ENCODE results near the gene RIN3.

Gene RIN3

DNA sequence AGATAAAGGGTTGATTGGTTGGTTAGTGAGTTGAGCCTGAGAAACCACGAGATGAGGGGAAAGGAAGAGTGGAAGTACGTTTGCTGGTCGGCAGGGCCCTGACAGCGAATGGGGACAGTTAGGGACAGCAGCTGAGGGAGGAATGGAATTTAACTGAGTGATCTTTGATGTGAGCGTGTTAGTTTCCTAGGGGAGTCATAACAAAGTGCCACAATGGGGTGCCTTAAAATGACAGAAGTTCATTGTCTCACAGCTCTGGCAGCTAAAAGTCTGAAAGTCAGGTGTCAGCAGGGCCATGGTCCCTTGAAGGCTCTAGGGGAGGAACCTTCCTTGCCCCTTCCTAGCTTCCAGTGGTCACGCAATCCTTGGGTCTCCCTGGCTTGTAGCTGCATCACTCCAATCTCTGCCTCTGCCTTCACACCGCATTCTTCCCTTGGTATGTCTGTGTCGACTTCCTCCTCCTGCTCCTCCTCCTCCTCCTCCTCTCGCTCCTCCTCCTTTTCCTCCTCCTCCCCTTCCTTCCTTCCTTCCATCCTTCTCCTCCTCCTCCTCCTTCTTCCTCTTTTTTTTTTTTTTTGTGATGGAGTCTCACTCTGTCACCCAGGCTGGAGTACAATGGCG lies 26.0 kb upstream of the RIN3 start:
- WGBS, 2 experiments (ENCODE audit: insufficient coverage in 2 of 2), result 38 to 46% methylated on average over 5 to 8 of the region's 10 CpGs
- H3K36me3 ChIP-seq (ENCODE audit: control insufficient read depth, insufficient read depth, low read length), result no peaks in the 10 kb centered on the region
- H3K4me1 ChIP-seq (ENCODE audit: control insufficient read depth, insufficient read depth, low read length, poor library complexity, severe bottlenecking), result peaks cover 4% of the 10 kb centered on the region
- H3K4me3 ChIP-seq (ENCODE audit: extremely low read depth, insufficient read depth, low read length, poor library complexity, severe bottlenecking), result no peak overlapping the region
- H3K27ac ChIP-seq (ENCODE audit: low read depth, low read length, severe bottlenecking), result no peak overlapping the region
- H3K9me3 ChIP-seq (ENCODE audit: control insufficient read depth, low read length), result no peaks in the 10 kb centered on the region

DNA sequence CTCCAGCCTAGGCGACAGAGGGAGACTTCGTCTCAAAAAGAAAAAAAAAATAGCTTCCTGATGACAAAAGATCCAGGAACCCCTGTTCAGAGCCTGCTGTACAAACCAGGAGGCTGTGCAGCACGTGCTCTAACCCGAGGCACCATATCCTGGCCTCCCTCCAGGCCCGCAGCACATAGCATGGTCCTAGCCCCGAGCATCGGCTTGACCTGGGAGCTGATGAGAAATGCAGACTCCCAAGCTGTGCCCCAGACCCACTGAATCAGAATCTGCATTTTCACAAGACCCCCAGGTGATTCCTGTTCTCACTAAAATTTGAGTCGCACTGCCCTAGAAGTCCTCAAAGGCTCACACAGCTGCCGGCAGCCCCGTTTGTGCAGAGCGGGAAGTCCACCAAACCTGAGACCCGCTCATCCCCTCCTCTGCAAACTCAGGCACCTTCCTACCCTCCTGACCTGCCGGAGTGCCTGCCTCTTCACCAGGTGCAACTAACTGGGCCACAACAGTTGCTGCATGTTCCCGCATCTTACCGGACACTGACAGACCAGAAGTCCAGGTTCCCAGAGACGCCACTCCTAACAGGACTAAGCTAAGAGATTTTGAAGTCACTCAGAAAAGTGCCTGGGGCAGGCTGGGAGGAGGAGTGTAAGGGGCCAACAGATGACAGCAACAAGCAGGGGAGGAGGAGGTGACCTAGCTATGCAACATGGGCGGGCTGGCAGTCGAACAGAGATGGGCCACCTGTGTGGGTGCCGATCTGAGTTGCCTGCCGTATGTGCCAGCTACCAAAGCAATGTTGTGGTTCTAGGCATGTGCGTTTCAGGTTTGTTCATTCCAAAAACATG lies 24.0 kb upstream of the RIN3 start:
- H3K4me1 ChIP-seq (ENCODE audit: control insufficient read depth, insufficient read depth, low read length, poor library complexity, severe bottlenecking), result peaks cover 10% of the 10 kb centered on the region
- H3K4me3 ChIP-seq (ENCODE audit: extremely low read depth, insufficient read depth, low read length, poor library complexity, severe bottlenecking), result no peak overlapping the region
- H3K9me3 ChIP-seq (ENCODE audit: control insufficient read depth, low read length), result no peaks in the 10 kb centered on the region
- WGBS, 2 experiments (ENCODE audit: insufficient coverage in 2 of 2), result 92 to 95% methylated on average over 21 of the region's 21 CpGs
- H3K27ac ChIP-seq (ENCODE audit: low read depth, low read length, severe bottlenecking), result no peak overlapping the region
- H3K36me3 ChIP-seq (ENCODE audit: control insufficient read depth, insufficient read depth, low read length), result no peaks in the 10 kb centered on the region

DNA sequence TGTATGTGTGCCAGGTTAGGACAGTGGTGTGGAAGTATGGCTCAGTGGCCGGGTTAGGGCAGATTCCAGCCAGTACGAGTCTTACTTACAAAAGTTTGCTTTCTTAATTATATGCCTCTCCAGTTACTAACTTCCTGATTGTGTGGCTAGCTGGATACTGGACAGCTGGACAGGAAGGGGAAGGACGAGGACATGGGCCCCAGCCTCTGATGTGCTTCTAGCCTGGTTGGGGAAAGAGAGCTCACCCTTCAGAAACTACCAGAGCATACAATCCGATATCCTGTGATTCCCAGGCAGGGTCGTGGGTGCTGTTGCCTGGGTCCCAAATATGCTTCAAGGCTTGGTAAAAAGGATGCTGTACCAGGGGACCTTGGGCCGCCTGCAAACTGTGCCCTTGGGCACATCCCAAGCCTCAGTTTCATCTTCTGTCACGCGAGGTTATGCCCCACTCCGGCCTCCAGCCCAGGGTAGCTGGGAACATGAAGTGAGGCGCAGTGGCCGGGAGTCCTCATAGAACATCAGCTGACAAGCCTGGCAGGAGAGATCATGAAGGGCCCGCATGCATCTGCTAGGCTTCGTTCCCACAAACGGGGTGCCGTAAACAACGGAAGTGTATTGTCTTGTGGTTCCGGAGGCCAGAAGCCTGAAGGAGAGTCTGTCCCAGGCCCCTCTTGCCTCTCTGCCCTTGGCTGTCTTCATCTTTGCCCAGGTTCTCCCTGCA lies 23.2 kb upstream of the RIN3 start:
- peaks cover 16% of the 10 kb centered on the region for H3K4me1 ChIP-seq (ENCODE audit: control insufficient read depth, insufficient read depth, low read length, poor library complexity, severe bottlenecking)
- no peaks in the 10 kb centered on the region for H3K9me3 ChIP-seq (ENCODE audit: control insufficient read depth, low read length)
- WGBS, 2 experiments (ENCODE audit: insufficient coverage in 2 of 2), result 88 to 89% methylated on average over 14 to 15 of the region's 17 CpGs
- no peak overlapping the region for H3K27ac ChIP-seq (ENCODE audit: low read depth, low read length, severe bottlenecking)
- H3K4me3 ChIP-seq (ENCODE audit: extremely low read depth, insufficient read depth, low read length, poor library complexity, severe bottlenecking), result no peak overlapping the region
- H3K36me3 ChIP-seq (ENCODE audit: control insufficient read depth, insufficient read depth, low read length), result no peaks in the 10 kb centered on the region

DNA sequence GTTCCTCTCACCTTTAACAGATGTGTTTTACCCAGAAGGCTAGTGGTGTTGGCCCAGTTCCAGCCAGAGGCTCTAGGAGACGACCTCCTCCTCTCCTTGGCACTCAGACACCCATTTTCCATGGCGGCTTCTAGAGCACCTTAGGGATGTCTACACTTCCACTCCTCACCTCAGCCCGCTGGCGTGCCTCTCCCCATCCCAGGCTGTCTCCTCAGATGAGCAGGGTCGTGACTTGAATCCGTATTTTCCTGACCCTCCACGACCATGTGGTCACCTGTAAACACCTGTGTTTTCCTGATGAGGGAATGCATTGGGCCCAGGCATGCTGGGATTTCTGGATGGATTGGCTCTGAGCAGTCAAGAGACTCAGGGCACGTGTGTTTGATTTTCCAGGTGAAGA lies 21.8 kb upstream of the RIN3 start:
- Histone ChIP-seq H3K4me3 (ENCODE audit: extremely low read depth, insufficient read depth, low read length, poor library complexity, severe bottlenecking) (no peak overlapping the region), H3K4me1 (ENCODE audit: control insufficient read depth, insufficient read depth, low read length, poor library complexity, severe bottlenecking) (peaks cover 21% of the 10 kb centered on the region), H3K36me3 (ENCODE audit: control insufficient read depth, insufficient read depth, low read length) (no peaks in the 10 kb centered on the region), H3K9me3 (ENCODE audit: control insufficient read depth, low read length) (no peaks in the 10 kb centered on the region), H3K27ac (ENCODE audit: low read depth, low read length, severe bottlenecking) (no peak overlapping the region)
- 89% methylated on average over 8 of the region's 8 CpGs for WGBS, 2 experiments (ENCODE audit: insufficient coverage in 2 of 2)

DNA sequence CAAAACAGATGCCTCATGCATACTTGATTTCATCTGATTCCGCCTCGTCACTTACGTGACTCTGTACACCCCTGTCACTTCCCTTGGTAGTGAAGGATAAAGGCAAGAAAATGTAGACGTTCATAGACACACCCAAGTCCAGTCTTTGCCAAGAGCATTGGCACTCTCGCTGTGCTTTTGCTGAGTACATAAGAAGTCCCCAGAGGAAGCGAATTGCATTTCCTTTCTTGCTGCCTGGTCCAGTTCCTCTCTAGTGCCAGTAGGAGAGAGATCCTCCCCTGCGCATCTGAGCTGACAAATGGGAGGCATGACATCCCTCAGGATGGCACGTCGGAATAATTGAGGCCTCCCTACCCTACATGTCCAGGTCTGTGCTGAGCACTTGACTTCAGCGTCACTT lies 21.3 kb upstream of the RIN3 start:
- Histone ChIP-seq H3K36me3 (ENCODE audit: control insufficient read depth, insufficient read depth, low read length) (no peaks in the 10 kb centered on the region), H3K4me1 (ENCODE audit: control insufficient read depth, insufficient read depth, low read length, poor library complexity, severe bottlenecking) (peaks cover 21% of the 10 kb centered on the region), H3K4me3 (ENCODE audit: extremely low read depth, insufficient read depth, low read length, poor library complexity, severe bottlenecking) (no peak overlapping the region), H3K27ac (ENCODE audit: low read depth, low read length, severe bottlenecking) (no peak overlapping the region), H3K9me3 (ENCODE audit: control insufficient read depth, low read length) (no peaks in the 10 kb centered on the region)
- 92 to 98% methylated on average over 9 to 10 of the region's 10 CpGs for WGBS, 2 experiments (ENCODE audit: insufficient coverage in 2 of 2)

DNA sequence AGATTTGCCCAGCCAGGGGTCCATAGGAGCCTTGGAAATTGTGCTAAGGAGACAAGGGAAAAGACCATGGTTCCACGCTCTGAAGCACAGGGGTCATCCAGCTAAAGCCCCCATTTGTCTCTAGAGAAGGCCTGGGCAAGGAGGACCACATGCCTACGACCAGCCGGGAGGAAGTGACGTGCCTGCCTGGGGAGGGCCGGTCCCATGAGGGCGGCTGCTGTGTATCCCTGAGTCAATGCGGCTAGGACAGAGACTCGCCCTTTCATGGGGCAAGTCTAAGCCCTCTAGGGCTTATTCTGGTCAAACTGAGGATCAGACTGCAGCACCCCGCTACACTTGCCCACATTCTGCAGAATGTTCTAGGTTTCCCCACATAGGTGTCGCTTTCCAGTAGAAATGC lies 20.6 kb upstream of the RIN3 start:
- H3K4me1 ChIP-seq (ENCODE audit: control insufficient read depth, insufficient read depth, low read length, poor library complexity, severe bottlenecking), result peaks cover 17% of the 10 kb centered on the region
- no peaks in the 10 kb centered on the region for H3K9me3 ChIP-seq (ENCODE audit: control insufficient read depth, low read length)
- no peak overlapping the region for H3K27ac ChIP-seq (ENCODE audit: low read depth, low read length, severe bottlenecking)
- H3K4me3 ChIP-seq (ENCODE audit: extremely low read depth, insufficient read depth, low read length, poor library complexity, severe bottlenecking), result no peak overlapping the region
- 94% methylated on average over 10 of the region's 10 CpGs for WGBS, 2 experiments (ENCODE audit: insufficient coverage in 2 of 2)
- H3K36me3 ChIP-seq (ENCODE audit: control insufficient read depth, insufficient read depth, low read length), result no peaks in the 10 kb centered on the region

DNA sequence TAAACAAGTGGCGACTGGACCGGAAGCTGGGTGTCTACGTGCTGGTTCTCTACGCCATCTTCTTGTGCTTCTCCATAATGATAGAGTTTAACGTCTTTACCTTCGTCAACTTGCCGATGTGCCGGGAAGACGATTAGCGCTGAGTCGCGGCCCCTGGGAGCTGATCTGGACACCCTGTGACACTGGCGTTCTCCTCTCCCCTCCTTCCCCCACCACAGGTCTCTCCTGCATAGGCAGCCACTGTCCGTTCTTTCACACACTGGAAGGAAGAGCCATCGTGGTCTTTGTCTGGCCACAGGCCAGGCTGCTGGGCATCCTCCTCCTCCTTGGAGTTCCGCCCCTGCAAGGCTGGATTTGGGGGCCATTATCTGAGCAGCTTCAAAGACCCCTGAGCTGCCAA lies 20.1 kb upstream of the RIN3 start:
- WGBS, 2 experiments (ENCODE audit: insufficient coverage in 2 of 2), result 87 to 89% methylated on average over 16 of the region's 16 CpGs
- H3K9me3 ChIP-seq (ENCODE audit: control insufficient read depth, low read length), result no peaks in the 10 kb centered on the region
- H3K27ac ChIP-seq (ENCODE audit: low read depth, low read length, severe bottlenecking), result no peak overlapping the region
- no peaks in the 10 kb centered on the region for H3K36me3 ChIP-seq (ENCODE audit: control insufficient read depth, insufficient read depth, low read length)
- H3K4me1 ChIP-seq (ENCODE audit: control insufficient read depth, insufficient read depth, low read length, poor library complexity, severe bottlenecking), result peaks cover 17% of the 10 kb centered on the region
- H3K4me3 ChIP-seq (ENCODE audit: extremely low read depth, insufficient read depth, low read length, poor library complexity, severe bottlenecking), result no peak overlapping the region

DNA sequence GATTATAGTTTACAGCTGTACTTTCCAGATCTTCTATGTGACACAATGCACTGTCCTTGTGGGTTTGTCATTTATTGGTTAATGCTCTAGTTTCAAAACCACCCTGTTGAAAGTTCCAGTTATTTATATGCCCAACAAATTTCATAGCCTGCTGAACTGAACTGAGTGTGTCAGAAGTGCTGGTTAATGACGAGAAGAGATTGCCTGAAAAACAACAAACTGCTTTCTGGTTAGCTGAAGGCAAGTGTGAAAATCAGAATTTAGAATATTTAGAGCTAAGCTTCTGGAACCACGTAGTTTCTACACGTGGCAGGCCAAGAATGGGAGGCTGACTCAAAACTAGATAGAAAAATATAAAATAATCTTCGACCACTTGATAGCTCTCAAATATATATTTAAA lies 19.1 kb upstream of the RIN3 start:
- H3K27ac ChIP-seq (ENCODE audit: low read depth, low read length, severe bottlenecking), result no peak overlapping the region

DNA sequence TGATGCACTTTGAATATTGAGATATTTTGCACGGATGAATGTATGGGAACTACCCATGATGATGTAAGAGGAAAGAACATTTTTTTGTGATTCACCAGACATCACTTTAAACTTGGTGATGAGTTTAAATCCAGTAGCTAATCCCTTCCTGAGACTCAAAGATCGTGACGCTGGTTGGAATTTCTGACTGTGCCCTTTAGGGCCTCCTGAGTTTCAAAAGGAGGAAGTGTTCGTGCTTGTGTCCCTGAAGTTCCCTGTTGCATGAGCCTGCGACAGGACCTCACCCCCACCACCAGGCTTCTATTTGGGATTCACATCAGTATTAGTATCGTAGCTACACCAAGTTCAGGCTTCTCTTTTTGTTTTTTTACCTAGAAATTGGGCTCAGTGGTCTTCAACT lies 18.6 kb upstream of the RIN3 start:
- Histone ChIP-seq H3K9me3 (ENCODE audit: control insufficient read depth, low read length) (no peaks in the 10 kb centered on the region), H3K36me3 (ENCODE audit: control insufficient read depth, insufficient read depth, low read length) (no peaks in the 10 kb centered on the region), H3K27ac (ENCODE audit: low read depth, low read length, severe bottlenecking) (peak overlapping the region; percentile 68), H3K4me1 (ENCODE audit: control insufficient read depth, insufficient read depth, low read length, poor library complexity, severe bottlenecking) (peaks cover 18% of the 10 kb centered on the region), H3K4me3 (ENCODE audit: extremely low read depth, insufficient read depth, low read length, poor library complexity, severe bottlenecking) (no peak overlapping the region)
- WGBS, 2 experiments (ENCODE audit: insufficient coverage in 2 of 2), result 54% methylated on average over 4 of the region's 6 CpGs; no CpG with 5 or more reads in 1 of the 2 experiments

More for the DNA sequence above, 19.1 kb upstream of the RIN3 start:
- Histone ChIP-seq H3K36me3 (ENCODE audit: control insufficient read depth, insufficient read depth, low read length) (no peaks in the 10 kb centered on the region), H3K9me3 (ENCODE audit: control insufficient read depth, low read length) (no peaks in the 10 kb centered on the region), H3K4me1 (ENCODE audit: control insufficient read depth, insufficient read depth, low read length, poor library complexity, severe bottlenecking) (peaks cover 17% of the 10 kb centered on the region), H3K4me3 (ENCODE audit: extremely low read depth, insufficient read depth, low read length, poor library complexity, severe bottlenecking) (no peak overlapping the region)
- WGBS, 2 experiments (ENCODE audit: insufficient coverage in 2 of 2), result 84% methylated on average over 2 of the region's 4 CpGs; no CpG with 5 or more reads in 1 of the 2 experiments

DNA sequence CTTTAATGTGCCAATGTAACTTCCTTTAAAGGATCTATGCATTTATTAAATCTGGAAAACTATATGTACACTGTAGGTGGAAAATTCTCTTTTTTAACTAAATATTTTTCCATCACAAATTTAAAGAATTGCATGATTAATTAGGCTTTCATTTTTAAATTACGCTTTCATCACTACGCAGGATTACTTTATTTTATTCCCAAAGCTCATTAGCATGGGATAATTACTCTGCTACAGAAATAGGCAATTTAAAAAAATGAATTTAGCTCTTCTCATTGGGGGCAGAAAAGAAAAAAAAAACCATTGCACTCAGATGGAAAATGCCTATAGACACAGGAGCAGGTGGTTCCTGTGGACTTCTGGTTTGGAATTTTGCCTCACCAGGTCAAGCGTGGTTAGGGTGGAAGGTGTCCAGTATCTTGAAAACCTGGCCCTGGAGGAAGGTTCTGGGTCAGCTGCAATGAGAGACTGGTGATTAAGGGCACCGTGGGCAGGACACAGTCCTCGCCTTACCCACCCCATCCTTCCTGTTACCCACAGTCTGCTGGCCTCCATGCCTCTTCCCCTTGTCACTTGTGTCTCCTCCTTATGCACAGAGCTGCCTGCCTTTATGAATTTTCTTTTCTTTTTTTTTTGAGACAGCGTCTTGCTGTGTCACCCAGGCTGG lies 17.3 kb upstream of the RIN3 start:
- Histone ChIP-seq H3K36me3 (ENCODE audit: control insufficient read depth, insufficient read depth, low read length) (no peaks in the 10 kb centered on the region), H3K4me1 (ENCODE audit: control insufficient read depth, insufficient read depth, low read length, poor library complexity, severe bottlenecking) (peaks cover 28% of the 10 kb centered on the region), H3K9me3 (ENCODE audit: control insufficient read depth, low read length) (no peaks in the 10 kb centered on the region), H3K4me3 (ENCODE audit: extremely low read depth, insufficient read depth, low read length, poor library complexity, severe bottlenecking) (no peak overlapping the region), H3K27ac (ENCODE audit: low read depth, low read length, severe bottlenecking) (no peak overlapping the region)
- WGBS, 2 experiments (ENCODE audit: insufficient coverage in 2 of 2), result 84 to 100% methylated on average over 3 to 4 of the region's 6 CpGs

All from mesodermal cell (in vitro differentiated cells).